GM19351 (cell line): Measurements from ENCODE around the gene ERCC8.
"Not testable (repeated sequence)": the region's sequence is repeated elsewhere in the genome, so short reads cannot be mapped to it uniquely, and the experiment has no call there.

Source experiments
- ATAC-seq: cut with Tn5 transposase; IDR thresholded peaks from one replicate; pipeline ENCODE4 v1.9.1; 2021; ENCODE audit warnings: mild to moderate bottlenecking, moderate library complexity; ENCODE audit not compliant: unreplicated experiment

The ERCC8 gene, protein sequence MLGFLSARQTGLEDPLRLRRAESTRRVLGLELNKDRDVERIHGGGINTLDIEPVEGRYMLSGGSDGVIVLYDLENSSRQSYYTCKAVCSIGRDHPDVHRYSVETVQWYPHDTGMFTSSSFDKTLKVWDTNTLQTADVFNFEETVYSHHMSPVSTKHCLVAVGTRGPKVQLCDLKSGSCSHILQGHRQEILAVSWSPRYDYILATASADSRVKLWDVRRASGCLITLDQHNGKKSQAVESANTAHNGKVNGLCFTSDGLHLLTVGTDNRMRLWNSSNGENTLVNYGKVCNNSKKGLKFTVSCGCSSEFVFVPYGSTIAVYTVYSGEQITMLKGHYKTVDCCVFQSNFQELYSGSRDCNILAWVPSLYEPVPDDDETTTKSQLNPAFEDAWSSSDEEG

DNA sequence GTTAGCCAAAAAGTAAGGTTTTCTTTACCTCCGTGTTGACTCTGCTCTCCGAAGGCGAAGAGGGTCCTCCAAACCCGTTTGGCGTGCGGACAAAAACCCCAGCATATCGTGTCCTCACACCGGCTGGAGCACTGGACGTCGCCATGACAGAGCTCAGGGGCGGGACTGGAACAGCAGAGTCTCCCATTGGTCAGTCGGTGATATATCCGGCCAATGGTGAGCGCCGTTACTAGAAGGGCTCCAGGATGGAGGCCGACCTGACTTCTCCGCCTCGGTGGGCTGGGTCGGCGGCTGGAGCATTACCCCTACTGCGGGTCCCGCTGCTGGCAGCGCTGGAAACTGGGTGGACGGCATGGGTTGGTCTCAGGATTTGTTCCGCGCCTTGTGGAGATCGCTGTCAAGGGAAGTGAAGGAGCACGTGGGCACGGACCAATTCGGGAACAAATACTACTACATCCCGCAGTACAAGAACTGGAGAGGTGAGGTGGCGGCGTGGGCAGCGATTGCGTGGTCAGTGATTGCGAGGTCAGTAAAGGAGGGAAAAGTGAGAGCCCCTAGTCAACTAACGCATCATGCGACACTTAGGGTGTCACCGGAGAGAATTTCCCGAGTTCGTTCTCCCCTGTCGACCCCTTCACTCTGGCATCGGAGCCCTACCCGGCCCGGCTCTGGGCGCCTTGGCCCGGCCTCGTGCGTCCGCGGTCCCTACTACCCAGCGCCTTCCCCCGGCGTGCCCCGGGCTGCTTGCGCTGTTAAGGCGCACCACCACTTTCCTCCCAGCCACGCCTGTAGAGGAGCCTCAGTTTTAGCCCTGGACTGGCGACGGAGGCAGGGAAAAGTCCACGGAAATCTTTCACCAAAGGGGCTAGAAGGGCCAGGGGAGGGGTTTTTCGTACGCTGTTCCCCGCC is at the start of gene ERCC8, which contains the start of gene NDUFAF2:
ERCC8 (minus strand) TSS at position 167 of the 909 bp plus-strand sequence; CDS start at position 105, 62 bp downstream.
NDUFAF2 (plus strand) TSS at position 302 of the 909 bp plus-strand sequence; CDS start at position 353, 51 bp downstream.
- peak; percentile 98 for ATAC-seq

DNA sequence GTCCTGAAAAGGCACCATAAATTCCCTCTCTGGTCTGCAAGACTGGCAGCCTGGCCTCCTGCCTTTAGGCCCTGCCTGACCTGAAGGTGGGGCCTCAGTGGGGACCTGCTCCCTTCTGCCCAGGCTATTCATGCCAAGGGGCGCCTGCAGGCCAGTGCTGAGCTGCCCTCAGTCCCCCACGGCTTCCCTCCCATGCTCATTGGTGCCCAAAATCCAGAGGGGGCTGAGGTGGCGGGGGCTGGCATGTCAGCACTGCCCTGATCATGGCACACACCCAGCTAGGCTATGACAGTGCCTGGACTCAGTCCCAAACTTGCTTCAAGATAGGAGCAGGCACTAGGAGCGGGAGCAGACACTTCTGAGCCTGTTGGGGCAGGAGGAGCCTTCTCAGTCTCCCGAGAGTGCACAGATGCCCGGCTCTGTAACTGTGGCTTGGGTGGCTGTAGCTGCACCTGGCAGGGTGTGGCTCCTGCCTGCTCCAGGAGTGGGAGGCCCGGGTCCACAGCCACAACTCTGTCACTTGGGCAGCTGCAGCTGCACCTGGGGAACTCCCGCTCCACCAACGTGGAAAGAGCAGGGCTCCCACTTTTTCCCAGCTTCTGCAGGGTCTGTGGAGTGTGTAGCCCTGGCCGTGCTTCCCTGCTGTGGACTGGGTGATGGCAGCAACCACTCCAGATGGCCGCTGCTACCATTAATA is 49.2 kb upstream of the ERCC8 start:
- ATAC-seq, result no peak

DNA sequence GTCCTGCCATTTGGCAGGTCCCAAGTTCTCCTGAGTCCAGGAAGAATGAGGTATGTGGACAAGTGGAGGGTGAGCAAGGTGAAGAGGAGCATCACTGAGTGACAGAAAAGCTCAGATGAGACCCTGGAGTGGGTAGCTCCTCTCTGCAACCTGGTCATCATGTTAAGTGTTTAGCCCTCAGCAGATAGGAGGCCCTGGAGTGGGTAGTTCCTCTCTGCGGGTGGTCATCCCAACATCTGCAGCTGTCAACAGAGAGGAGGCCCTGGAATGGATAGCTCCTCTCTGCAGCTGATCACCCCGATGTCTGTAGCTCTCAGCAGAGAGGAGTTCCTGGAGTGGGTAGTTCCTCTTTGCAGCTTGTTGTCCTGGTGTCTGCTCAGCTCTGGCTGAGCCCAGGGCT is 48.6 kb upstream of the ERCC8 start:
- no peak for ATAC-seq

DNA sequence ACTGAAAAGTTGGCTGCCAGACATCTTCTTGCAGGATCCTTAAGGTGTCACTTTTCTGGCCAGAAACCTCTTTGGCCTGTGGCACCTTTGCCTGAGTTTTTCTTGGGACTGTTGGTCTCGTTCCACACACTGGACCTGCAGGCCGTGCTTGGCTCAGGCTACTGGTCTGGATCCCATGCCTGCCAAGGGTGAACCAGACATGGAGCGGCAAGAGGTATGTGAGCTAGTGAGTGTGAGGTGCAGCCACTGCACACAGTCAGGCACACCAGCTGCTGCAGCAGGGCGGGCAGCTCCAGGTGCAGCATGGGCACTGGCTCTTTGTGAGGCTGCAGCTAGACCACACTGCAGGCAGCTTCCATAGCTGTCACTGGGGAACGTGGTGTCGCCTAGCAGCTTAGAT is 48.0 kb upstream of the ERCC8 start:
- no peak for ATAC-seq

DNA sequence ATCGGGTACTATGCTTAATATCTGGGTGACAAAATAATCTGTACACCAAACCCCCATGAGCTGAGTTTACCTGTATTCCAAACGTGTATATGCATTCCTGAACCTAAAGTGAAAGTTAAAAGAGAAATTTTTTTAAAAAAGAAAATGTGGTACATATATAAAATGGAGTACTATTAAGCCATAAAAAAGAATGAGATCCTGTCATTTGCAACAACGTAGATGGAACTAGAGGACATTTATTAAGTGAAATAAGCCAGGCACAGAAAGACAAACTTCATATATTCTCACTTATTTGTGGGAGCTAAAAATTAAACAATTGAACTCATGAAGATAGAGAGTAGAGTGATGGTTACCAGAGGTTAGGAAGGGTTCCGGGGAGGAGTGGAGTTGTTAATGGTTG is 44.9 kb upstream of the ERCC8 start:
- no peak for ATAC-seq

DNA sequence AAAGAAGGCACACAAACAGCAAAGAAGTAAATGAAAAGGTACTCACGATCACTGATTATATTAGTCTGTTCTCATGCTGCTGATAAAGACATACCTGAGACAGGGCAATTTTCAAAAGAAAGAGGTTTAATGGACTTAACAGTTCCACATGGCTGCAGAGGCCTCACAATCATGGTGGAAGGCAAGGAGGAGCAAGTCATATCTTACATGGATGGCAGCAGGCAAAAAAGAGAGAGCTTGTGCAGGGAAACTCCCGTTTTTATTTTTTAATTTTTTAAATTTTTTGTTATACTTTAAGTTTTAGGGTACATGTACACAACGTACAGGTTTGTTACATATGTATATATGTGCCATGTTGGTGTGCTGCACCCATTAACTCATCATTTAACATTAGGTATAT is 37.3 kb upstream of the ERCC8 start:
- not testable (repeated sequence) for ATAC-seq

DNA sequence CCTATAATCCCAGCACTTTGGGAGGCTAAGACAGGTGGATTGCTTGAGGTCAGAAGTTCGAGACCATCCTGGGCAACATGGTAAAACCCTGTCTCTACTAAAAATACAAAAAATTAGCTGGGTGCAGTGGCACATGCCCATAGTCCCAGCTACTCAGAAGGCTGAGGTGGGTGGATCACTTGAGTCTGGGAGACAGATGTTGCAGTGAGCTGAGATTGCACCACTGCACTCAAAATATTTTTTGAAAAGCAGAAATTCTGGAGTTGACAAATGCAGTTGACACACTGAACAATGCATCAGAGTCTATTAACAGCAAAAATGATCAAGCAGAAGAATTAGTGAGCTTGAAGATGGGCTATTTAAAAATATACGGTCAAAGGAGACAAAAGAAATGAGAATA is 35.6 kb upstream of the ERCC8 start:
- no peak for ATAC-seq

DNA sequence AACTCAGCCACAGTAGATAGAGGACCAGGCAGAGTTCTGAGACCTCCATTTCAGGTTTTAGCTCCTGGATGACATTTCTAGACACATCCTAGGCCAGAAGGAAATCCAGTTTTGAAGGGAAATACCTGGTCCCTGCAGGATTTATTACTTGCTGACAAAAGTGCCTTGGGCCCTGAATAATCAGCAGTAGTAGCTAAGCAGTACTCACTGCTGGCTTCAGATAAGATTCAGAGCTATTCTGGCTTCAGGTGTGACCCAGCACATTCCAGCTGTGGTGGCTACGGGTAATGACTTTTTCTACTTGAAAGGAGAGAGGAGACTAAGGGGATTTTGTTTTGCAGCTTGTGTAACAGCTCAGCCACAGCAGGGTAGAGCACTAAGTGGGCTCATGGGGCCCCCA is 34.1 kb upstream of the ERCC8 start:
- no peak for ATAC-seq

DNA sequence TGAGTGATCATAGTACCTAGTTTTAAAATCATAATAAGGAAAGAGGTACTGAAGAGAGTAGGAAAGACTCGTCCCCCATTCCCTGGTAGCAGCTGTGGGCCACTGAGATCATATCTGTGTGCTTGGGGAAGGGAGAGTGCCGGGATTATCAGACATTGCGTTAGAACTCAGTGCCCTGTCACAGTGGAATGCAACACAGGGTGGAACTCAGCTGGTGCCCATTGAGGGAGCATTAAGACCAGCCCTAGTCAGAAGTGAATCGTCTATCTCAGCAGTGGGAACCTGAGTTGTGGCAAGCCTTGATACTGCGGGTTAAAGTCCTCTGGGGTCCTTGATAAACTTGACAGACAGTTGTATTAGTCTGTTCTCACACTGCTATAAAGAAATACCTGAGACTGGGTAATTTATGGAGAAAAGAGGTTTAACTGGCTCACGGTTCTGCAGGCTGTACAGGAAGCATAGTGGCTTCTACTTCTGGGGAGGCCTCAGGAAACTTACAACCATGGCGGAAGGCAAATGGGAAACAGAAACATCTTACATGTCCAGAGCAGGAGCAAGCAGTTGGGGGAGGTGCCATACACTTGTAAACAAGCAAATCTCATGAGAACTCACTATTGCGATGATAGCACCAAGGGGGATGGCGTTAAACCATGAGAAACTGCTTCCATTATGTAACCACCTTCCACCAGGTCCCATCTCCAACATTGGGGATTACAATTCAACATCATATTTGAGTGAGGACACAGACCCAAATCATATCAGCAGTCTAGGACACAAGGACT is 33.3 kb upstream of the ERCC8 start:
- no peak for ATAC-seq

DNA sequence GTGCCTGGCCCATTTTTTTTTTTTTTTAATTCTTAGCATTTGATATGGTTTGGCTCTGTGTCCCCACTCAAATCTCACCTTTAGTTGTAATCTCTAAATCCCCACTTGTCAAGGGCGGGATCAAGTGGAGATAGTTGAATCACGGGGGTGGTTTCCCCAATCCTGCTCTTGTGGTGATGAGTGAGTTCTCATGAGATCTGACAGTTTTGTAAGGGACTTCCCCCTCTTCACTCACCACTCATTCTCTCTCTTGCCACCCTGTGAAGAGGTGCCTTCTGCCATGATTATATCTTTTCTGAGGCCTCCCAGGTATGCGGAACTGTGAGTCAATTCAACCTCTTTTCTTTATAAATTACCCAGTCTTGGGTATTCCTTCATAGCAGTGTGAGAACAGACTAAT is 27.4 kb upstream of the ERCC8 start:
- no peak for ATAC-seq

DNA sequence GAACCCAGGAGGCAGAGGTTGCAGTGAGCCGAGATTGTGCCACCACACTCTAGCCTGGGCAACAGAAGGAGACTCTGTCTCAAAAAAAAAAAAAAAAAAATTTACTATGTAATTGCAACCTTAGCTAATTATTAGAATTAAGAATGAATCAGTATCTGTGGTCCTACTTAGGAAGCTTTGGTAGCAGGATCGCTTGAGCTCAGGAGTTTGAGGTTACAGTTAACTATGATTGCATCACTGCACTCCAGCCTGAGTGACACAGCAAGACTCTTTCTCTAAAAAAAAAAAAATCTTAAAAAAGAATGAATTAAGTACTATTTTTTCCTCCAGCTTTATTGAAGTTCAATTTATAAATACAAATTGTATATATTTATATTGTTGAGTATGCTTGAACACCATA is 16.8 kb upstream of the ERCC8 start:
- no peak for ATAC-seq

DNA sequence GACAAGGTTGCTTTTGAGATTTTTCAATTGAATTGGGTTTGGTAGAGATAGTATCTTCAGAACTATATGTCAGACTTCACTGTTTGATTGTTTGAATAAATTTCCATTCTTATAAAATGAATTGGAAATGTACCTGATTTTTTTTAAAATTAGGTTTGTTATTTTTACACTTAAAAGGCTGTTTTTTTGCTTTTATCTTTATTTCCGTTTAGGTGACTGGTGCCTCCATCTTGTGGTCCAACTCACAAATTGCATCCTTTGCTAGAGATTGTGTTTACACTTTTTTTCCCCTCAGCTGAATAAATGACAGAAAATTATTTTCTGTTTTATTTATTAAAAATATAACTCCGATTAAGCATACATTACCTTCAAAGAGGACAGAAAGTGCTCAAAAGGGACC is 15.7 kb upstream of the ERCC8 start:
- no peak for ATAC-seq

DNA sequence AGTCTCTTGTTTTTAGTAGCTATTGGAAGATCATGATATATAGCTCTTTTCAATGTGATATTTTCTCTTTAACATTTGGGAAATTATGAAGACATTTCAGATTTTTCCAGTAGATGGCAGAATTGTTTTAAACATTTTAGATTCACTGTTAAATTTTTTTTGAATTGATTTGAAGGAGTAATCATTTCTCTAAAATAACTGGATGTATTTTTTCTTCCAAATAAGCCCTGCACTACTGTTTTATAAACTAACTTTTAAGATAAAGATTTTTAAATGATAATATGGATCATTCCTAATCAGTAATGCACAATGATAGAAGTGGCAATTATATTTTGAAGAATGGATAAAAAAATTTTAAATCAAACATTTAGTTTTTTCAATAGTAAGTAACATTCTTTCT is 14.3 kb upstream of the ERCC8 start:
- ATAC-seq, result no peak

DNA sequence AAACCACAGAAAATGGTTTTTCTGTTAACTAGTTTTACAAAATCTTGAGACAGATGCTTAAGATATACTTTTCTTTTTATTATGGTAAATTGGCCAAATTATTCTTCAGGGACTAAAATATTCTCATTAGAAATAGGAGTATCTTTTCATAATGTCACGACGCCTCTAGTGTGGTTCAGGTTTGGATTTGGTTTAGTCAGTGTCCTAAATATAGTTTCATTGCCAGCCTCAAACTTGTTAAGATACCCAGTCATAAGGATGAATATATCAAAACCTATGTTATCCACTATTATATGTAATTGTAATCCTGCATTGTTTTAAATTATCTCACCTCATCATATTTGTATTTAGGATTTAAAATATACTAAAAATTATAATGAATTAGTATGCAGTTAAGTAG is 13.8 kb upstream of the ERCC8 start:
- no peak for ATAC-seq

DNA sequence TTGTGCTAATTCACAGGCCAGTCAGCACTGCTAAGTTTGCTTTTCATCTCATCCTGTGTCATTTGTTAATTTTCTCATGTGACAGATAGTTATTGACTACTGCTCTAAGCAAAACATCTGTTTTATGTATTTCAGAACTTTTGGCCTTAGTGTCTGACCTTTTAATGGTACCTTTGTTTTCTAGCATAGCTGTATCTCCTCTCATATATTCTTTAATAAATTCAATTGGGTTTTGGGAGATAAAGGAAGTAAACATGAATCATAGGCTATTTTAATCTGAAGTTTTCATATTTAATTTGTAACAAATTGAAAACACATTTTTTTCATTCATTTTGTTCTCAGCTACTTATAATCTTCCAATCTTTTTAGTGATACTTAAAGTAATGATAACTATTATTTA is 13.2 kb upstream of the ERCC8 start:
- no peak for ATAC-seq

DNA sequence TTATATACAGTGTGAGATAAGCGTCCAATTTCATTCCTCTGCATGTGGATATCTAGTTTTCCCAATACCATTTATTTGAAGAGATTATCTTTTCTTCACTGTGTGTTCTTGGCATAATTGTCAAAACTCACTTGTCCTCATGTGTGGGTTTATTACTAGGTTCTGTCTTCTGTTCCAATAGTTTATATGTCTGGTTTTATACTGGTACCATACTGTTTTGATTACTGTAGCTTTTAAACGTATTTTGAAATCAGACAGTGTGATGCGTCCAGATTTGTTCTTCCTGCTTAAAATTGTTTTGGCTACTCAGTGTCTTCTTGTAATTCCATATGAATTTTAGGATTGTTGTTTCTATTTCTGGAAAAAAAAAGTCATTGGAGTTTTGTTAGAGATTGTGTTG is 10.4 kb upstream of the ERCC8 start:
- no peak for ATAC-seq

DNA sequence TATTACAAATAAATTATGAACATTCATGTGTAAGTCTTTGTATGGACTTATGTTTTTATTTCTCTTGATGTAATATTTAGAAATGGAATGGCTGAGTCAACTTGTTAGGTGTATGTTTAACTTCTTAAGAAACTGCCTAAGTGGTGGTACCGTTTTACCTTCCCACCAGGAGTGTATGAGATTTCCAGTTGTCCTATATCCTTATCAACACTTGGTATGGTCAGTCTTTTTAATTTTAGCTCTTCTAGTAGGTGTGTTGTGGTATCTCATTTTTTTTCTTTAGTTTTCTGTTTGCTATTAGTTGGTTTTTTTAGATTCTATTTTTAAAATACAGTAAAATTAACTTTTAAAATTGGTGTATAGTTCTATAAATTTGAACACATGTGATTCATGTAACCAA is 3.9 kb upstream of the ERCC8 start:
- ATAC-seq, result no peak

DNA sequence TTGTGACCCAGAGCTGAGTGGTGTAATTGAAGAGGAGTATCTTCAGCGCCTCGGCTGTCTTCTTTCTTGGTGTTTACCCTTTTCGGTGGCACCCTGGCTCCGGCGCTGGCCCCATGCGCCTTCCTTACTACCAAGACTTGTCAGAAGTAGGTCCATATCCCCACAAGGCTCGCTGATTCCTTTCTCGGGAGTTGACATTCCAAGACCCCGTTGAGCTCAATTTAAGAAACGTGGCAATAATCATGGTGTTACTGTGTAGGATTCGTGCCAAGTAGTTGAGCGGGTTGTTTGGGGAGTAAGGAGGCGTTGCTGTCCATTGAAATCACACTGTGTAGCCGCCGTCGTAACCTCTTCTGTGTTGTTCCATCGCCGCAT is 930 bp upstream of the ERCC8 start:
- ATAC-seq, result peak; percentile 34

DNA sequence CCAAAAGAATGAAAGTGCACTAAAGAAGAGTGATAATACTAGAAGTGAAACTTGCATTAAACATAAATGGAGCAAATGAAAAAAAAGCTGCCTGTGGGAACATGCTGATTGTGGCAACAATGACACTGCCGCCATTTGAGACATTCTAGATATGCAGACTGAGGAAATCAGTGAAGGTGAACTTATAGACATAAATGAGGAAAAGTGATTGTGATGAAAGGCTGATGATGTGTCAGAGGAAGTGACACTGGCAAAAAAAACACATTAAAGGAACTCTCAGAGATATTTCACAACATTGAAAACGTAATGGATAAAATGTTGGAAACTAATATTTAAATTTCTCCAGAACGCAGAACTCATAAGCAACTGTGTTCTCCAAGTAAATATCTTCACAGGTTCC is 1.2 kb downstream of the ERCC8 start:
- no peak for ATAC-seq

DNA sequence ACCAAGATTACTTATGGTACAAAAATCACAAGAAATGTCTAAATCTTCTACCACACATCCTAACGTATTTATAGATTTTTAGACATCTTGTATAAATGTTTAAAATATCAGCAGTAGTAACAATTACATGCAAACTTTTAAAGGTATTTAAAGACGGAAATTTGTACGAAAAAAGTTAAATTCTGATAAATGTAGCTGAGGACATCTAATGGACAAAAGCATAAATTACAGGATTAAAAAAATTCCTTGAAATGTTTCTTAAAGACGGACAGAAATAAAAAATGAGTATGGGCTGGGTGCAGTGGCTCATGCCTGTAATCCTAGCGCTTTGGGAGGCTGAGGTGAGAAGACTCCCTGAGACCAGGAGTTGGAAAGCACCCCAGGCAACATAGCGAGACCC is 15.8 kb downstream of the ERCC8 start:
- no peak for ATAC-seq

DNA sequence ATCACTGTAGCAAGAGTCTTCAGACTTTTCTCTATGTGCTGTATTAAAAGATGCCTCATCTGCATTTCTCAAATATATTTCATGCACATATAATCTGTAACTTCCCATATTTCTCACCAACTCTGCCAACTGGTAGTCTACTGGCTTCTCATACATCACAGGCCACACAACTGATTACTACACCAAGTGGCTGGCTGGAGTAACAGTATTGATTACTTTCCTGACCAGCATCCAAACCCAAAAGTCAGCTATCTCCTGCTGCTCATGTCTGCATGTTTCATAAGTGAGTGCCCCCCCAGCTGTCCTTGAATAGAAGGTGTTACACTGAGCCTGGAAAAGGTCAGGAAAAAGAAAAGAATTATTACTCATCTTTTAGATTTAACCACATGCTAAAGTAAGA is 17.4 kb downstream of the ERCC8 start:
- no peak for ATAC-seq
